Stimulated activated CD4-positive, alpha-beta T cell treated with anti-CD3 and anti-CD28 coated beads, Interleukin-15, amount 100 ng/mL, for 24 hours (primary cell): ENCODE data around the gene HPSE2.
"Not testable (repeated sequence)": the region's sequence is repeated elsewhere in the genome, so short reads cannot be mapped to it uniquely, and the experiment has no call there.

Experiments used
- DNase-seq: peaks from one replicate; pipeline ENCODE4 v3.0.0-alpha.2; 2020

HPSE2 gene

DNA sequence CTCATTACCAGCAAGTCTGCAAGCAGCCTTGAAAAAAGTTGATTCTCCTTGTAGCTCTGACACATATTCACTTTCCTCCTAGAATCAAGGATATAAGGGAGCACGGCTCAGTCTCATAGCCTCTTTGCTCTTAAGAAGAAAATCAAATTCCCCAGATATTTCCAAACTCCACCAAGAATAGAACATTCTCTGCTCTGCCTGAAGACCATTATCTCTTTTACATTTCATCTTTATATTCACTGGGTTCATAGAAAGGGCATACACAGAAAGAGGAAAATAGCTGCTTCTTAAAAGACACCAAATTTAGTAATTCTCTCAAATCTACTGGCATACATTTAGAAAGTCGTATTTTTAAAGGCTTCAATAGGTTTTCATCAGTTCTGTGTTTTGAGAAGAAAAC, 92.0 kb downstream of the HPSE2 start:
- DNase-seq, result no peak

DNA sequence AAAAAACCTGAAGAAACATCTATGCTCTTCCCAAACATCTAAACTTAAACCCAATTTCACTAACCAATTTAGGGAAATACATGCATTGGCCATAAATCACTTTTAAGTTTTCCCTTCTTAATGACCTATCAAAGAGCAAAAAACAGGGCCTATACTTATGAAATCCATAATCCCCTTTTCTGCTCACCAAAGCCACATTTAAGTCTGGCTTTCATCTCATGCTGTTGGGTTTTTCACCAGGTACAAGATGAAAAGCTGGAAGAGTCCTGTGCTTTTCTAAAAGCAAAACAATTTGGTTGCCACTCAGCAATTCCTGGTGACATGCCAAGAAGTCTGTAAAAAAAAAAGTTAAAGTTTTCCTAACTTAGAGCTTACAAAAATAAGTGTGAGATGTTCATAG, 92.6 kb downstream of the HPSE2 start:
- DNase-seq, result no peak

DNA sequence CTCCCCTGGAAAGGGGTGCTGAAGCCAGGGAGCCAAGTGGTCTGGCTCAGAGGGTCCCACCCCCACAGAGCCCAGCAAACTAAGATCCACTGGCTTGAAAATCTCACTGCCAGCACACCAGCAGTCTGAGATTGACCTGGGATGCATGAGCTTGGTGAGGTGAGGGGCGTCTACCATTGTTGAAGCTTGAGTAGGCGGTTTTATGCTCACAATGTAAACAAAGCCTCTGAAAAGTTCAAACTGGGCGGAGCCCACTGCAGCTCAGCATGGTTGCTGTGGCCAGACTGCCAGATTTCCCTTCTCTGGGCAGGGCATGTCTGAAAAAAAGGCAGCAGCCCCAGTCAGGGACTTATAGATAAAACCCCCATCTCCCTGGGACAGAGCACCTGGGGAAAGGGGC, 102.8 kb downstream of the HPSE2 start:
- DNase-seq, result not testable (repeated sequence)

DNA sequence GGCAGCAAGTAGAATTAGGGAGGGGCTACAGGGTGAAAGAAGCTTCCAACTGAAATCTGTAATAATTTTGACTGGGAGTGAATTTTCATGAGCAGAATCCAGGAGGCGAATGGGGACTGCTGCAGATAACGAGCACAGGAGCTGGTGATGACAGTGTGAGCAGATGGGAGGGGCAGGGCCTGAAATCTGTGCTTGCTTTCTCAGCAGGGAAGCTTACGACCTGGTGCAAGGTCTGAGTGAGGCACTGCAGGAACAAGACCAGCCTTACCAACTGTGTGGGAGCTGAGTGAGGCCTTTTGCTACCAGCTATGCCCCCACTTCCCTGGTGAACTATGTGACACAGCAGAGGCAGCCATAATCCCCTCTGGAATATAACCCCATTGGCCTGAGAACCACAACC, 109.8 kb downstream of the HPSE2 start:
- DNase-seq, result no peak

DNA sequence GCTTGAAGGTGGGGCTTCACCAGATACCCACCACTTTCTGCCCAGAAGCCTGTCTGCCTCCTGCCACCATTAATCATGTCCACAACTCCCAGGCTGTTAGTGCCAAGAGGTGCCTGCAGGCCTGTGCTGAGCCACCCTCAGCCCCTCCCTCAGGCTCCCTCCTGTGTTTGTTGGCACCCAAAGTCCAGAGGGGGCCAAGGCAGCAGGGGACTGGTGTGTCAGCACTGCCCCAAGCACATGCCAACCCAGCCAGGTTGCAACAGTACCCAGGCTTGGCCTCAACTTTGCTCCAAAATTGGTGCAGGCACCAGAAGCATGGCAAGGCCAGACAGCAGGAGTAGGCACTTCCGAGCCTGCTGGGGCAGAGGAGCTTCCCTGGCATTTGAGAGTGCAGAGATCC, 111.3 kb downstream of the HPSE2 start:
- DNase-seq, result no peak

DNA sequence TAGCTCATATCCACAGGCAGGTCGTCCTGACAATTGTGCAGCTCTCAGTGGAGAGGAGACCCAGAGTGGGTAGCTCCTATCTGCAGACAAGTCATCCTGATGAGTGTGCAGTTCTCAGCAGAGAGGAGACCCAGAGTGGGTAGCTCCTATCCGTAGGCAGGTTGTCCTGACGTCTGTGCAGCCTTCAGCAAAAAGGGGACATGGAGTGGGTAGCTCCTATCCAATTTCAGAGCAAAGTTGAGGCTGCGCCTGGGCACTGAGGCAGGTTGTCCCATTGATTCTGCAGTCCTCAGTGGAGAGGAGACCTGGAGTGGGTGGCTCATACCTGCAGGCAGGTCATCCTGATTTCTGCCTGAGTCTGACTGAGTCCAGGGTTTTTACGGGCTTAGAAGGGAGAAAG, 111.8 kb downstream of the HPSE2 start:
- no peak for DNase-seq

DNA sequence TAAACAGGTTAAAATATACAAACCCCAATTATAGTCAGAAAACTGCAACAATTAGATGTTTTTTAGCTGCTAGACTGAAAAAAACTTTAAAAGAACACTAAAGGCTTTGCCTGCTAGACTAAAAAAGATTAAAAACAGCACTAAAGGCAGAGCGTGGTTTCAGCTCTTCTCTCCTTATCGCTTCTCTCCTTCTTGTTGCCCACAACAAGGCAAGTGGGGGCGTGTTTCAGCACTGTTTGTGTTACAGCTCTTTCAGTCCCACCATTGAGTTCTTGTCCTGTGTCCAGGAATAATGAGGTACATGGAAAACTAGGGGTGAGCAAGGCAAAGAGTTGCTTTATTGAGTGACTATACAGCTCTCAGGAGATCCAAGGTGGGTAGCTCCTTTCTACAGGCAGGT, 112.3 kb downstream of the HPSE2 start:
- DNase-seq, result no peak

DNA sequence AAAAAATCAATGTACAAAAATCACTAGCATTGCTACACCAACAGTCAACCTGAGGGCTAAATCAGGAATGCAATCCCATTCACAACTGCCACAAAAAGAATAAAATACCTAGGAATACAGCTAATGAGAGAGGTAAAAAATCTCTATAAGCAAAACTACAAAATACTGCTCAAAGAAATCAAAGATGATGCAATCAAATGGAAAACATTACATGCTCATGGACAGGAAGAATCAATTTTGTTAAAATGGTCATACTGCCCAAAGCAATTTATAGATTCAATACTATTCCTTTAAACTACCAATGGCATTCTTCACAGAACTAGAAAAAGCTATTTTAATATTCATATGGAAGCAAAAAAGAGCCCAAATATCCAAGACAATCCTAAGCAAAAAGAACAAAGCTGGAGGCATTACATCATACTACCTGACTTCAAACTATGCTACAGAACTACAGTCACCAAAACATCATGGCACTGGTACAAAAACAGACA, 116.3 kb downstream of the HPSE2 start:
- DNase-seq, result no peak

DNA sequence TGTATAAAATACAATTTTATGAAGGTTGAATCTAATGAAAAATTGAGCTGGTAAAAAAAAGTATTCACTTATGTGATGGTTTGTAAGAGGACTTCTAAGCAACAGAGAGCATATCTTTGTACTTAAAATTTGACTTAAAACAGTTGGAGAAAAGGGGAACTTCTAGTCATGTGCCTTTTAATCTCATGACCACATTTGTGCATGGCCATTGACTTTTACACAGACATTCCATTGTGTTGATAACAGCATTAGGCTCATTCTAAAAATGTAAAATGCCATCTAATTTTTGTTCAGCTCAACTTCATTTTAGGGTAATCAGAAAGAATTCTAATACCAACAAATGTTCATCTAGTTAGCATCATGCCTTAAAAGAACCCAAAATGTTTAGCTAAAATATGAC, 119.9 kb downstream of the HPSE2 start:
- no peak for DNase-seq

DNA sequence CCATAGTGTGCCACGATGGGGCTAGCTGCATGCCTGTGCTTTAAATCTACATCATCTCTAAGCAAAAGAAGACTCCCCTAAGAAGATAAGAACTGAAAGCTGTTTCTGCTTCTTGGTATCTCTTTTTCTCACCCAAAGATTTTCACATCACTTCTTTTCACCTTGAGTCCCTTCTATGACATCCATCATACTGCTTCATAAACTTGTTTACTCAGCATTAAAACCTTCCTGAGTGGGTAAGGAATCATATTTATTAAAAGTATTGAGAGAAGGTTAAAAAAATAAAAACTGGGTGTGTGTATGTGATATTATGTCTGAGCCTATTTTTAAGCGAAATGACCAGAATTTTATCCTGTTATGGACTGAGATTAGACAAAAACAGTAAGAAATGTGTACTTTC, 150.3 kb downstream of the HPSE2 start:
- DNase-seq, result no peak

DNA sequence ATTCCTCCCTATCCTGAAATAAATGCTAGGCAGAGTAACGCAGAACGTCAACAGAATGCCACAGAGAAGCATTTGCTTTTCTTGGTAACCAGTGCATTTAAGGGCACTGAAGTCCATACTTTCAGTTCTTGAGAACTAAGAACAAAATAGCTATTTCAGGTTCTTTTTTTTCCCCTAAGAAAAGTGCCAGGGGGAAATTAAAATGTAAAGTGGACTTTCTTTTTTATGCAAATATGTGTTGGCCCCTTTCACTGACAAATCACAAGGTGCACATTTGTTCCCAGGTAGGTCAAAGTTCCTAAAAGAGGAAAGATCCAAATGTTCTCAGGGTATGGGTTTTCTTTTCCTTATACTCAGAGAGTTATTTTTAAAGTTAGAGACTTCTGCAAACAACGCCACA, 151.5 kb downstream of the HPSE2 start:
- no peak for DNase-seq

DNA sequence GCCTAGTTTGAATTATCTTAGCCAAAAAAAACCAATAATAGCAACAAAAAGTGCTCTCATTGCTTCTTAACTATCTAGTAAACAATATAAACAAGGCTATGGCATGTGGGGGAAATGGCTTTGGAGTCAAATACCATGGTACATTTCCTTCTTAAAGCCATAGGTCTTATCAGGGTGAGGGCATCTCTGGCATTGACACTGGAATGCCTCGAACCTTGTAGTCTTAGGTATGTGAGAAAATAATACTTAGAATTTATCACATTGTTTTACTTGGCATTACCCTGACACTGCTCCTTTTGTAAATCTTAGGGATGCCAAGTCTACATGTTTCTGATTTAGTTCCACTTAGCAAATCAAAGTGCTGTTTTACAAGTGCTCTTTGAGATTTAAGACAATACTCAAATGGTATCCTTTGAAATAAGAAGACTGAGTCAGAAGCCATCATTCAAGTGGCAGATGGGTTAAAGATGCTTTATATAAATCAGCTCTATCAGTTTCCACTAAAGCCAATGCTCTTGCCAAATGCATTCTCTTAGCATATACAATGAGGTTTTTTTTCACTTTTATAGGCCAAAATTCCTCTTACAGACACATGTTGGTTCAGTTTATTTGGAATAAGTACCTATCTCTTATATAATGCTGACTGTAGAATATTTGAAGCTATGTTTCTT, 155.2 kb downstream of the HPSE2 start:
- no peak for DNase-seq

DNA sequence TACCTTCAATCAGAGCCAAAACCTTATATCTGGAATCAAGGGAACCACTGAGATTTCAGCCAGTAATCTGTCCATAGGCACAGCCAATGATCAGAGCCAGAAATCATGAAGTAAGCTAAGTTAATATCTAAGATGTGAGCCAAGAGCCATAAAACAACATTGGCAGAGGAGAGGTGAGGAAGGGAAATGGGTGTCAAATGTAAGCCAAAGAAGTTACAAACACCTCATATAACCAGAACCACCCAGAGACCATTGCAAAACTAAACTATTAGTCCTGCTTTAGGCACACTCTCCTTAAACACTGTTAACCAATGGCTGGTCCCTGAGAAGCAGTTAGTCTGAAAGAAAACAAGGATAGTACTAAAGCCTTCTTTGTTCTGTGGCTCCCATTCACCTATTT, 173.1 kb downstream of the HPSE2 start:
- DNase-seq, result no peak

DNA sequence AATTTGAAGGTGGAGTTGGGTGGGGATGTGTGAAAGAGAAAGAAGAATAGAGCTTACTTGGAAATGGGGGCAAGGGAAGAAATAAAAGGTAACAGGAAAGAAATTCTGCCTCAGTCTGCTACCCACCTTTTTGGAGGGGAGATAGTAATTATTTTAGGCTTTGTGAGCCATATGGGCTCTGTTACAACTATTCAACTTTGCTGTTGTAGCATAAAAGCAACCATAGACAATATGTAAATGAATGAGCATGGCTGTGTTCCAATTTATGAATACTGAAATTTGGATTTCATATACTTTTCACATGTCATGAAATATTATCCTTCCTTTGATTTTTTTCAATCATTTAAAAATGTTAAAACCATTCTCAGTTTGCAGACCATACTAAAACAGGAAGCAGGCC, 176.9 kb downstream of the HPSE2 start:
- DNase-seq, result no peak

DNA sequence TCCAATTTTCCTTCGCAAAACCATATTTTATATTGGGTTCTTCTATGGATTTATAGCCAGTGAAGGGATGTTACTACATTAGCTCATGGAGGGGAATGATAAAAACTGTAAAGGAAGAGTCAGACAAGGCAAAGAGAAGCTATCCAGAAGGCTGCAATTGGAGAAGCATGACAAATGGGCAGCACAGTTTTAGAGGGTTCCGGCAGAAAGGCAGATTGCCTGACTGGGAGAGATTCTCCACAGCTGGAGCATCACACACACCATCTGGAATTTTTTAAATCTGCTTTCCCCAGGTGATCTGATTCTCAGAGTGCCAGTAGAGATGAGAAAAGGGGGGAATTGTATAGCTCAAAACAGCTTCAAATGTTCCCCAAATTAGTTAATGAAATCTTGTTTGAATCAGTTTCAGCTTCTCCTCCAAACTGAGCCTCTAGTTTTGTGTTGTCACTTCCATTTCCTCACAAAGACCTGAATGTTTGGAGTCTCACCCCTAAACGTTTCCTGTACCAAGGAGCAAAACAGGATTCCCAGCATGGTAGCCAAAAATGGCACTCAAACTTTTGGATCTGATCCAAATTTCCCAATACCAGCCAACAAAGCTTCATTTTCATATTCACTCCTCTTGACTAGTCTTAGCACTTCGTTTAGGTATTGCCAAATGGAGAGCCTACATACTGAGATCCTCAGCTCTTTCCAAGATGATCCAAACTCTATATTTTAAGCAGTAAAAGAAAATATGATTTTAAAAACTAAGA, 177.5 kb downstream of the HPSE2 start:
- DNase-seq, result no peak

DNA sequence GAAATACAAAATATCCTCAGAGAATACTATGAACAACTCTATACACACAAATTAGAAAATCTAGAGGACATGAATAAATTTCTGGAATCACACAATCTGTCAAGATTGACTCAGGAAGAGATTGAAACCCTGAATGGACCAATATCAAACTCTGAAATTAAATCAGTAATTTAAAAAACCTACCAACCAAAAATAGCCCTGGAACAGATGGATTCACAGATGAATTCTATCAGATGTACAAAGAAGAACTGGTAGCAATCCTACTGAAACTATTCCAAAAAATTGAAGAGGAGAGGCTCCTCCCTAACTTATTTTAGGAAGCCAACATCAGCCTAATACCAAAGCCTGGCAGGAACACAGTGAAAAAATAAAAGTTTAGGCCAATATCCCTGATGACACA, 190.0 kb downstream of the HPSE2 start:
- no peak for DNase-seq

DNA sequence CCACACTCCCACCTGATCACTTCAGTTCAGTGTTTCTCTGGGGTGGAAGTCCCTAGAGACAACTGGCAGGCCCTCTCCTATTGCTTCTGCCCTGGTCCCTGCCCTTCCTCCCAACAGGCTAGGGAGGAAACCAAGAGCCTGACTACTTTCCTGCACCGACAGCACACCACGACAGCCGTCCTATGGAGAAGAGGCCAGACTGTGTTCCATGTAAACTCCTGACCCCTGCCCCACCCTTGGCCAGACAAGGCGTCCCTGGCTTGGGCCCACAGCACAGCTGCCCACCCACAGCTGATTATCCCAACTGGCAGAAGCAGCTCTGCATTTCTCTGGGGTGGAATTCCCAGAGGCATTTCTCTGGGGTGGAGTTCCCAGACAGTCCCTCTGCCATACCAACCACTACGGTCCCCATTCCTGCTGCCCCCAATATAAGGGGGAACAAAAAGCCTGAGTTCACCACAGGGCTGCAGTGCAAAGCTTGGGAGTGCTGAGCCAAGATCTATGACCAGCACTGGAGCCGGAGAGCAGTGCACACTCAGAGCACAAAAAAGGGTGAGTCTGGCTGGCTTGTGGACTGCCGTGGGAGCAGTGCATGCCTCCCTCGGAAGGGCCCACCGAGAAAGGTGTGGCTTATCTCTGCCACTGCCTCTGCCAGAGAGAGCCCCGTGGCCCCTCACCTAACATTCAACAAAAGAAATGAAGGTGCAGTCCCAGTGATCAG, 193.4 kb downstream of the HPSE2 start:
- no peak for DNase-seq

DNA sequence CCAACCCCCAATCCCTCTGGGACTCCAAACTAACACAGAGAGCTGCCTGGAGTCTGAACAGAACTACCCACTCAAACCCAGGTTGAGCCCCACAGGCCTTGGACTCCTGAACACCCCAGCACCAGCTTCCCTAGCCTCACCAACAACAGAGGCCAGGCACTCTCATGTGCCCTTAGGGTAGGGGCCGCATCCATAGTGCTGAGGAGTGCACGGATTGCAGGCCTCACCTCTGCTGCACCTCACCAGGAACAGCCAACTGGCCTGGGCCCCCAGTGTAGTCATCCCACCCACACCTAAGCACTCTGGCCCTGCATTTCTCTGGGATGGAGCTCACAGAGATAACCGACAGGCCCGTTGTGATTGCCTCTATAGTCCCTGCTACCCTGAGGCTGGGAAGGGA, 194.2 kb downstream of the HPSE2 start:
- DNase-seq, result no peak

DNA sequence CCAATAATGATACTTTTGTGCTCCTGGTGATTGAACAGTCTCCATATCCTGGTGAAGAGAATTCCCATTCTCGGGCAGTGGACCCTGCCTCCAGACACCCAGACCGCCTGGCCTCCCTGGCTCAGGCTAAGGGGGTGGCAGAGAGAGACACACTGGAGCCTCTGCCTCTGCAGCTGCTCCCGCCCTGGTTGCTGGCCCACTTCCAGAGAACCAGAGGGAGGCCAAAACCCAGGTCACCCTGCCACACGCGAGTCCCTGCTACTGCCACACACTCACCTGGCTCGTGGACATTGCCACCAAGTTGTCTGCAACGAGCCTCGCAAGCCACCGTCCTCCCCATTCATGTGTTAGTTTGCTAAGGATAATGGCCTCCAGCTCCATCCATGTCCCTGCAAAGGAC, 221.8 kb downstream of the HPSE2 start:
- DNase-seq, result no peak

DNA sequence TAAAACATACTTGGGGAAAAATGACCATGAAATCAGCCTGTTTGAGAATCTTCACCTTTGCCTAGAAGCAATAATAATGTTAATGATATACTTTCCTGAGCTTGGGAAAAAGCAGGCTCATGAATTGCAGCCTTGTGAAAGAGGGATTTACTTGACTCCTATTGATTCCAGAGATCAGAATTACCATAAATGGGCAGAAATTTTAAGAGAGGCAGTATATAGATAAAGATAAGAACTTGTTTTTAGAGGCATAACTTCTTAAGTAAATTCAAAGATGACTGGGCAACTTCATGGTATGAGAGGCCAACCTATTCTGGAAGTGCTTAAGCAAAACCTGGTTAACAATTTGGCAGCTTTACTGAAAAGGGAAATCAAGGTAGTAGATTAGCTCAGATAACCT, 225.4 kb downstream of the HPSE2 start:
- no peak for DNase-seq

DNA sequence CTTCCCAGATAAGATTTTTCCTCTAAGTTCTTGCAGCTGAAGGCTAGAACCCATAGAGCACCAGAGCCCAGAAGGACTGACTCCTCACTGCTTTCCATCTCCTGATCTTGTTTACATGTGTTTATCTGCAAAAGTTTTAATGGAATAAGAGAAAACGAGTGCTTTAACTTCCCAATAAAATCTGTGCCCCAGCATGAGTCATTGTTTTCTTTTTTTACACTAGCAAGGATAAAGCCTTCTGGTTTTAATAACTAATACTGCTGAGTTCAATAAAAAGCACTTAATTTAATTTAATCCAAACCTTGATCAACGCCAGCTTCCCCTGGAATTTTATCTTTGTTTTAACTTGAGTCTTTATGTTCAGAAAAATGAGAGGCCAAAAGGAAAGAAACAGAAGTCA, 227.6 kb downstream of the HPSE2 start:
- no peak for DNase-seq

DNA sequence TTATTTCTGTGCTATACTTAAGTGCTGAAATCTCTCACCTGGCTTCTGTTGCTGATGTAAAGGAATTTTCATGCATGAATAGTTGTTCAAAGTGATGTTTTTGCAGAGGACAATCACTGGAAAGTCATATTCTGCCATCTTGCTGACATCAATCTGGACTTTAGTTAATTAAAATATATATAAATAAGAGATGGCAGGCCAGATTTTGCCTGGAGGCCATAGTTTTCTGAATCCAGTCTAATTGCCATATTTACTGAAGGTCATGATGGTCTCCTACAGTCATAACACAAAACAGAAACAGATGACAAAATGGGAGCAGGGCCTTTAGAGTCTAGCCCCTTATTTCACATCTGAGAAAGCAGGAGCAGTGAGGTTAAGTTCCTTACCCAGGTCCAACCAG, 228.2 kb downstream of the HPSE2 start:
- no peak for DNase-seq

DNA sequence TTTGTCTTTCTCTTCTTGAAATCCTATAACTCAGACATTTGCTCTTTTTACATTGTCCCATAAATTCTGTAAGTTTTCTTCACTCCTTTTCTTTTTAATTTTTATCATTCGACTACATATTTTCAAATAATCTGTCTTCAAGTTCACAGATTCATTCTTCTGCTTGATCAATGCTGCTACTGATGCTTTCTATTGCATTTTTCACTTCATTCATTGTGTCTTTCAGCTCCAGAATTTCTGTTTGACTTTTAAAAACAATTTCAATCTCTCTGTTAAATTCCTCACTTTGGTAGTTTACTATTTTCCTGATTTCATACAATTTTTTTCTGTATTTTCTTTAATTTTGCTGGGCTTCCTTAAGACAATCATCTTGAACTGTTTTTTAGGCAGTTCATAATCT, 230.4 kb downstream of the HPSE2 start:
- no peak for DNase-seq

DNA sequence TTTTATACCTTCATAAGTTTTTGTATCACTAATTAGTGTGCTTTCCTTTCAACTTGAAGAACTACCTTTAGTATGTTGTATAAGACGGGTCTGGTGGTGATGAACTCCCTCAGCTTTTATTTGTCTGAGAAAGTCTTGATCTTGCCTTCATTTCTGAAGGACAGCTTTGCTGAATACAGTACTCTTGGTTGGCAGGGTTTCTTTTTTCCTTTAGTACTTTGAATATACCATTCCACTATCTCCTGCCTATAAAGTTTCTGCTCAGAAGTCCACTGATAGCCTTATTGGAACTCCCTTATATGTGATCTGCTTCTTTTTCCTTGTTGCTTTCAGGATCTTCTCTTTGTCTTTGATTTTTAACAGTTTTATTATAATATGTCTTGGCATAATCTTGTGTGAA, 230.9 kb downstream of the HPSE2 start:
- no peak for DNase-seq
